GM19035 (cell line): ENCODE results near the gene TFCP2L1.

Source experiments
- ATAC-seq: cut with Tn5 transposase; IDR thresholded peaks from one replicate; pipeline ENCODE4 v1.9.1; 2021; ENCODE audit not compliant: unreplicated experiment

The TFCP2L1 gene

GRCh38 chr2:121297217-121297830, 12.3 kb upstream of the TFCP2L1 start:
- ATAC-seq: no peak

- ATAC-seq: no peak
These were observed 11.1 kb upstream of the TFCP2L1 start for GRCh38 chr2:121295911-121296650.

GRCh38 chr2:121294881-121295840, 10.2 kb upstream of the TFCP2L1 start:
- ATAC-seq: no peak

GRCh38 chr2:121293450-121294325, 8.7 kb upstream of the TFCP2L1 start:
- ATAC-seq: no peak

GRCh38 chr2:121291251-121291580, 6.2 kb upstream of the TFCP2L1 start:
- no peak for ATAC-seq

DNA sequence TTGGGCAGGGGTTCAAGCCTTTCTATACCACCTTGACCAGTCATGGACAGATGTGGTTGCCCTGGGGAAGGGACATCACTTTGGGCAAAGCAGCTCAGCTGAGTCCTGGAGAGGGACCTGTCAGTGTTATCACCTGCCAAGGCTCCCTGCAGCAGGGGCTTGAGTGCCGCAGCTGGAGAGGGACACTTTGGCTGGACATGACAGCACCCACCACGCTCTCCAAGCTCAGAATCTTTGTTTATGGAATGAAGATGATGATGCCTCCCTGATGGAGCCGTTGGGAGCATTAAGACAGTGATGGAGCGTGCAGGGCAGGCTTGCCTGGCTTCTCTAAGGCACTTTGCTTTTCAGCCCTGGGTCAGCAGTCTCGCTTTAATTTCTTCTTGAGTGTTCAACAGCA, 4.3 kb upstream of the TFCP2L1 start:
- ATAC-seq: no peak

GRCh38 chr2:121288454-121289231, 3.6 kb upstream of the TFCP2L1 start:
- ATAC-seq: no peak

GRCh38 chr2:121287956-121288355, 3.0 kb upstream of the TFCP2L1 start:
- ATAC-seq: no peak

DNA sequence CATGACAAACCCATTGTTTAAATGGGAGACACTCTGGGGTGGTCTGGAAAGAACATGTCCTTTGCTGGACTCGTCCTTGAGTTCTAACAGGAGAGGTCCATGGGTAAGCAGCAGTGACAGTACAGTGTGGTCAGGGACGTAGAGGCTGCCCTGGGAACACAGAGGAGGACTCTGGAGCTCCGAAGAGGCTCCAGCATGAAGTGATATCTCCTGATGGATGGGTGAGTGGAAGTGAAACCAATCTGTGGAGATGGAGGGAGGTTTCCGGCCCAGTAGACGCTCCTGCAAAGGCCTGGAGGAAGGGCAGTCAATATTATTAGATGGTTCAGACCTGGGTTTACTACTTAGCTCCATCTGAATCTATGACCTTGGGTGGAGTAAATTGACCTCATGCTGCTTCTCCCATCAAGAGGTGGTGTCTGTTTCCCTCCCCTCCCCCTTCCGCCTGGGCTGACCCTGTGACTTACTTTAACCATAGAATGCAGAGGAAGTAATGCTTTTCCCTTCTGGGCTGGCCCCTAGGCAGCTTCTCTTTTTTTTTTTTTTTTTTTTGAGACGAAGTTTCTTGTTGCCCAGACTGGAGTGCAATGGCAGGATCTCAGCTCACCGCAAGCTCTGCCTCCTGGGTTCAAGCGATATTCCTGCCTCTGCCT, 2.3 kb upstream of the TFCP2L1 start:
- no peak for ATAC-seq

- no peak for ATAC-seq
These were observed 1.5 kb upstream of the TFCP2L1 start for GRCh38 chr2:121286506-121286905.

GRCh38 chr2:121285926-121286325, 924 bp upstream of the TFCP2L1 start:
- no peak for ATAC-seq

GRCh38 chr2:121283670-121284462, 1.1 kb downstream of the TFCP2L1 start:
- no peak for ATAC-seq

DNA sequence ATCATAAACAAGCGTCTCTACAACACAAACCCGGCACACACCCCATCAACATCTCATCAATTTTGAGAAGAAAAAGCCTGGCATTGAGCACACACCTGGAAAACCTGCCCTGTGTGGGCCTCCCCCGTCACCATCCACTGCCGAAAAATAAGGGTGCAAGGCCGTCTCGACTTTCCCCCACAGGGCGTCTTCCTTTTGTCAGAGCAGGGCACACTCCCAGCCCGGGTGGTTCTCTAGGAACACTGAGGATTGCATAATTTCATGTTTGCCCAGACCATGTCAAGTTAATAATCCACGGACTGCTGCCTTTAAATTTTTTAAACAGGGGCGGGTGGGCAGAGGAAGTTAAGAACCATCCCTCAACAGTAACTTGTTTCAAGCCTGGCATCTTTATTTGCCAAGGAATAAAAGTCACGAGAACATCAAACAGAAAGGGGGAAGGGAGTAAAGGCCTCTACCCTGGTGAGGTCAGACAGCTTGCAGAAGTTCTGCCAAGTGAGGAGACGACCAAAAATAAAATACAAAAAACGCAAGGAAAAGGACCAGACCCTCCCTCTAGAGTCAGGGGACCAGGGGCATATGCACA, 2.1 kb downstream of the TFCP2L1 start:
- no peak for ATAC-seq

DNA sequence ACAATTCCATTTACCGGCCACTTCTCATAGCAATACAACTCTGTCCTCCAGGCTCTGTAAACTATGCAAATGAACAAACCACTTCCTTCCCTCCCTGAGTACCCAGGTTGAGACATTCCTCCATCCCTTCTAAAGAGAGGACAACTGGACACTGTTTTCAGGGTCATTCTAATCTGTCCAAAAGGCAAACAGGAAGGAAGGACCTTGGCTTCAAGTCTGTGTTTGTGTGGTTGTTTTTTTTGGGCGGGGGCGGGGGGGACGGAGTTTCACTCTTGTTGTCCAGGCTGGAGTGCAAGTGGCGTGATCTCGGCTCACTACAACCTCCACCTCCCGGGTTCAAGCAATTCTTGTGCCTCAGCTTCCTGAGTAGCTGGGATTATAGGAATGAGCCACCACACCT, 3.3 kb downstream of the TFCP2L1 start:
- ATAC-seq: no peak

DNA sequence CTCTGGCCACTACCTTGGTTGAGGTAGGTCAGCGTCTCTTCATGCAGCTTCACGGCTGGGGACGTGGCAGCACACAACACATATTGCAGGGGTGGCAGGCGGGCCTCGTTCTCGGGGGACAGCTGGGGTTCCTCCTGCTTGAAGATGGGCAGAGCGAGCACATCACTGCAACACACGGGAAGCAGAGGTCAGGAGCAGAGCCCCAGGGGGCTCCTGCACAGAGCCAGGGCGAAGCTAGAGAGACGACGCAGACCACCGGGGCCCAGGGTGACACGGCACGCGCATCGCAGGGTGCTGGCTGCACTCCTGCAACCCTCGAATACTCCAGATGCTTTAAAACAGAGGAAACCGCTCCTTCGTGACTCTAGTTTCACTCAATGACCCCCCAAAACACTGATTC, 3.9 kb downstream of the TFCP2L1 start:
- no peak for ATAC-seq

GRCh38 chr2:121279476-121280220, 5.4 kb downstream of the TFCP2L1 start:
- no peak for ATAC-seq

DNA sequence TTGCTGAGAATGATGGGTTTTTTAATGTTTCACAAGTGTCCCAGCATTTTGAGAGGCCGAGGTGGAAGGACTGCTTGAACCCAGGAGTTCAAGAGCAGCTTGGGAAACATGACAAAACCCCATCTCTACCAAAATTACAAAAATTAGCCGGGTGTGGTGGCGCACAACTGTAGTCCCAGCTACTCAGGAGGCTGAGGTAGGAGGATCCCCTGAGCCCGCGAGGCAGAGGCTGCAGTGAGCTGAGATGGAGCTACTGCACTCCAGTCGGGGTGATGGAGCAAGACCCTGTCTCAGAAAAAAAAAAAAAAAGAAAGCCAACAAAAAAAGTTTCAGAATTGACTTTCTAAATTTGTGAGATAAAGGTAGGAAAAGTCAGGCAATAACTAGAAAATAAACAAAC, 8.7 kb downstream of the TFCP2L1 start:
- no peak for ATAC-seq

DNA sequence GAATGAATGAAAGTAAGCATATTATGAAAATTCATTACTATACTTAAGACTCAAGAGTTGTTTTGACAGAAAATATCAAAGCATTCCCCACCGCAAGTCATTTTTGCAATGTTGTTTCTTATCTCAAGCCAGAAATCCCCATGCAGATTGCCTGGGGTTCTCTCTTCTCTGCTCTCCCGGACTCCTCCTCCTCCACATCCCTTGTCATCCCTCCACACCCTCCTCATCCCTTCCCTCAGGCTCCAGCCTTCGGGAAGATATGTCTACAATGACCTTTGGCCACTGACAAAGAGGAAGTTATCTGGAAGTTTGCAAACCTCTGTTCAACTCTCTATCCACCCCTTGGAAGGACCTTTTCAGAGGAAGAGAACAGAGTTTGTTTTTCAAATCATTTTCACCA, 11.9 kb downstream of the TFCP2L1 start:
- no peak for ATAC-seq
